Stimulated activated memory B cell treated with anti-CD40 and anti-IgM and Interleukin-4, amounts not matched to agents 10 μg/mL and 1 μg/mL and 100 μg/mL, for 72 hours (primary cell): Measurements from ENCODE around the gene SAPCD2.

Experiments
- ATAC-seq: fragments of 150-1000 bp; cut with Tn5 transposase; 2 replicates; pipeline ENCODE4 v1.10.0; 2021
- H3K27ac Mint-ChIP-seq: one replicate; pipeline ENCODE4 v1.8.0; 2022; ENCODE audit warnings: mild to moderate bottlenecking, mixed read lengths
- H3K27me3 Mint-ChIP-seq: one replicate; pipeline ENCODE4 v1.8.0; 2022; ENCODE audit warnings: mixed read lengths
- H3K36me3 Mint-ChIP-seq: one replicate; pipeline ENCODE4 v1.8.0; 2022; ENCODE audit warnings: mixed read lengths
- H3K4me1 Mint-ChIP-seq: one replicate; pipeline ENCODE4 v1.8.0; 2022; ENCODE audit warnings: mixed read lengths
- H3K4me3 Mint-ChIP-seq: one replicate; pipeline ENCODE4 v1.8.0; 2022; ENCODE audit warnings: mild to moderate bottlenecking, moderate library complexity, mixed read lengths
- H3K9me3 Mint-ChIP-seq: one replicate; pipeline ENCODE4 v1.8.0; 2022; ENCODE audit warnings: mixed read lengths

SAPCD2 gene

DNA sequence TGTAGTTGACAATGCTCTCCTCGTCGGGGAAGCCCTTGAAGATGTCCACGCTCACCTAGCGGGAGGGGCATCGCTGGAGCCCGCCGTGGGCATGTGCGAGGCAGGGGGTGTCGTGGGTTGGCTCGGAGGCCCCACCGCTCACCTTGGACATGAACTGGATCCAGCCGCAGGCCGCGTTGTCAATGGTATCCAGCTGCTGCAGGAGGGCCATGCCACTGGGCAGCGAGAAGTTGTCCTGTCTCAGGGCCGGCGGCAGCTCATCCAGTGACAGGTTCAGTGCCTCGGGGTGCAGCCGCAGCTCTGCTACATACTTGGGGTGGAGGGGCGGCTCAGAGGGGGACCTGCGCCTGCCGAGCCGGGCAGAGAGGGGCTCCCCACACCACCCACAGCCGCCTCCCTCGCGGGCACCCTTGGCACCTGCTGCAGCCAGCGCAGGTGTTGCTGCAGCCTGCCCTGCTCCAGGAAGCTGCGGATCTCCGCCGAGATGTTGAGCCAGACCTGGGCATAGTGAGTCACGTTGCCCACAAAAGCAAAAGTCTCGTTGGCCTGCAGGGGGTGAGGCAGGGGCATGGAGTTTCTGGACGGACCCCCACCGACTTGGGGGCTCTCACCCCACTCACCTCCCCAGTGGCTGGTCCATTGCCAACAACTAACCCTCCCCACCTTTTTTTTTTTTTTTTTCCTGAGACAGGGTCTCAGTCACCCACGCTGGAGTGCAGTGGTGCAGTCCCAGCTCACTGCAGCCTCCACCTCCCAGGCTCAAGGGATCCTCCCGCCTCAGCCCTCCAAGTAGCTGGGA, 51.4 kb downstream of the SAPCD2 start:
- Mint-ChIP-seq H3K27me3 (no peaks in the 10 kb centered on the region), H3K36me3 (no peaks in the 10 kb centered on the region), H3K4me1 (no peaks in the 10 kb centered on the region), H3K9me3 (peaks cover 5% of the 10 kb centered on the region), H3K4me3 (no peak overlapping the region), H3K27ac (no peak overlapping the region)
- no peak for ATAC-seq

DNA sequence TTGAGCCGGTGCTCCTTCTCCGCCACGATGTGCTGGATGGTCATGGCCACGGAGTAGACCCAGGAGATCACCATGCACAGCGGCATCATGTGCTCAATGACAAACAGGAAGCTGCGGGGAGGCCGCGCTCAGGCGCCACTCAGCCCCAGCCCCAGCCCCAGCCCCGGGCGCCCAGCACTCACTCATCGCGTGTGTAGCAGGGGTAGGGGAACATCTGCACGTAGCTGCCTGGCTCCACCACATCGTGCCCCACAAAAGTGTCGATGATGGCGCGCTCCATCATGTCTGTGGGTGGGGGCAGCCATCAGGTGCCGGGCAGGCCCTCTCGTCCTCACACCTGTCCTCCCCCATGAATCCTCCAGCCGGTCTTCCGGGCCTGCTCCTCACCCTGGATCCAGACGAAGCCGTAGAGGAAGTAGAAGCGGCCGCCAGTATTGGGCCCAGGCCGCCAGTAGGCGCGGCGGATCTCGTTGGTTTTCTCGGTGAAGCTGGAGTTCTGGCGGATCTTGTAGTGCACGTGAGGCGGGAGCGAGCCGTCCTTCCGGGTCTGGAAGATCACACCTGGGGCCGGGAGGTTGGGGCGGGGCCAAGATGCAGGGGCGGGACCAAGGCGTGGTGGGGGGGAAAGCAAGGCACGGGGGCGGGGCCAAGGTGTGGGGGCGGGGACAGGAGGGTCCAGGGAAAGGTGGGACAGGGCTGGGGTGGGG, 52.4 kb downstream of the SAPCD2 start:
- Mint-ChIP-seq H3K4me1 (no peaks in the 10 kb centered on the region), H3K27me3 (no peaks in the 10 kb centered on the region), H3K4me3 (no peak overlapping the region), H3K9me3 (peaks cover 5% of the 10 kb centered on the region), H3K36me3 (no peaks in the 10 kb centered on the region), H3K27ac (no peak overlapping the region)
- ATAC-seq, result no peak

DNA sequence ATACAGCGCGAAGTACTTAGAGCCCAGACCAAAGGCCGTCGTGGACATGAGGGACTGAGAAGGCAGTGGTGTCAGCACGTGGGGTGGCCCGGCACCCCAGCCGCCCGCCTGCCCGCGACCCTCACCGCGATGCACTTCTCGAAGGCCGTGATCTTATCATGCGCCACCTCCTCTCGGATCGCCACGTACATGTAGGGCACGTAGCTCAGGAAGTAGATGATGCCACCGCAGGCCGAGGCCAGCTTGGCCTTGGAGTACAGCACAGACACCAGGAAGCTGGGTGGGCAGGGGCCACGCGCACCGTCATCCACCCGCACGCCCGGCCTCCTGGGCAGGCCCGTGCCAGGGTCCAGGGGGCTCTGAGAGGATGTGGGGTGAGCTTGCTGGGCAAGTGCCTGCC, 53.3 kb downstream of the SAPCD2 start:
- Mint-ChIP-seq H3K36me3 (no peaks in the 10 kb centered on the region), H3K4me1 (no peaks in the 10 kb centered on the region), H3K27ac (no peak overlapping the region), H3K27me3 (no peaks in the 10 kb centered on the region), H3K4me3 (no peak overlapping the region), H3K9me3 (peaks cover 4% of the 10 kb centered on the region)
- ATAC-seq, result no peak

DNA sequence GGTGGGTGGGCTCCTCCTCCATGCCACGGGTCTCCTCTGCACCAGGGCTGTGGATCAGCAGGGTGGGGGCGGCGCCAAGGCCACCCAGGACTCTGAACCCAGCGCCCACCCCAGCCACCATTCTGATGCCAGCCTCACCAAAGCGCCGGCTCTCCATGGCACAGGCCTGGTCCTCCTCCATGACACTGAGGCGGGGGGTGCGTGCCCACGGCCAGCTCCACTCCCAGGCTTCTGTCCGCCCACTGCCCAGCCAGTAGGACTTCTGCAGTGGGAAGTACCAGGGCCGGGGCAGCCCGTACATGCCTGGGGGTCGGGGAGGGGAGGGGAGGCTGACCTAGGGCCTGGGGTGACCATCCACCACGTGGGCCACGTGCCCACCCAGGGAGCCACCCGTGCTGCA, 53.9 kb downstream of the SAPCD2 start:
- no peak for ATAC-seq
- Mint-ChIP-seq H3K27ac (no peak overlapping the region), H3K4me1 (no peaks in the 10 kb centered on the region)

DNA sequence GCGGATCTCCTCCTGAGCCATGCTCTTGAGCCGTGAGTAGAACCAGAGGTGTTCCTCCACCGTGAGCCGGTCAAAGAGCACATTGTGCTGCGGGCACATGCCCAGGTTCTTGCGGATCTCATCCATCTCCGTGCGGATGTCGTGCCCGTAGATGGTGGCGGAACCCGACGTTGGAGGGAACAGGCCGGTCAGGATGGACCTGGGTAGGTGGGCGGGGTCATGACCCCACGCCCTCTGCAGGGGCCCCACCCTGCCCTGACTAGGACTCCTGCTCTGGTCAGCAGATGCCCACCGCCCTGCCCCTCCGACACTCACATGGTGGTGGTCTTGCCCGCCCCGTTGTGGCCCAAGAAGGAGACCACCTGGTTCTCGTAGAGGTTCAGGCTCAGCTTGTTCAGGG, 54.4 kb downstream of the SAPCD2 start:
- Mint-ChIP-seq H3K4me1 (no peaks in the 10 kb centered on the region), H3K9me3 (no peaks in the 10 kb centered on the region), H3K36me3 (peaks cover 8% of the 10 kb centered on the region), H3K4me3 (no peak overlapping the region), H3K27ac (no peak overlapping the region), H3K27me3 (no peaks in the 10 kb centered on the region)
- no peak for ATAC-seq

More for the DNA sequence above, 53.9 kb downstream of the SAPCD2 start:
- Mint-ChIP-seq H3K36me3 (peaks cover 3% of the 10 kb centered on the region), H3K9me3 (no peaks in the 10 kb centered on the region), H3K4me3 (no peak overlapping the region), H3K27me3 (no peaks in the 10 kb centered on the region)

DNA sequence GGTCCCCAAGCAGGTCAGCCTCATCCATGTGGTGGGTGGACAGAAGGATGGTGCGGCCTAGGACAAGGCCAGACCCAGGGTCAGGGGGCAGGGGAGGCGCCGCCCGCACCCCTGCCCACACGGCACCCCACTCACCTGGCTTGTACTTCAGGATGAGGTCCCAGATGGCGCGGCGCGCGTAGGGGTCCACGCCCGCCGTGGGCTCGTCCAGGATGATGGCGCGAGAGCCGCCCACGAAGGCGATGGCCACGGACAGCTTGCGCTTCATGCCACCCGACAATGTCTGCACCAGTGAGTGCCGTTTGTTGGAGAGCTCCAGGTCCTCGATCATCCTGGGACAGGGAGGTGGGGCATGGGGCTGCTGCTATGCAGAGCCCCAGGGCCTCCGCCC, 54.8 kb downstream of the SAPCD2 start:
- no peak overlapping the region for H3K27ac Mint-ChIP-seq
- H3K4me3 Mint-ChIP-seq, result no peak overlapping the region
- H3K9me3 Mint-ChIP-seq, result no peaks in the 10 kb centered on the region
- H3K27me3 Mint-ChIP-seq, result no peaks in the 10 kb centered on the region
- H3K4me1 Mint-ChIP-seq, result no peaks in the 10 kb centered on the region
- no peak for ATAC-seq
- peaks cover 8% of the 10 kb centered on the region for H3K36me3 Mint-ChIP-seq

DNA sequence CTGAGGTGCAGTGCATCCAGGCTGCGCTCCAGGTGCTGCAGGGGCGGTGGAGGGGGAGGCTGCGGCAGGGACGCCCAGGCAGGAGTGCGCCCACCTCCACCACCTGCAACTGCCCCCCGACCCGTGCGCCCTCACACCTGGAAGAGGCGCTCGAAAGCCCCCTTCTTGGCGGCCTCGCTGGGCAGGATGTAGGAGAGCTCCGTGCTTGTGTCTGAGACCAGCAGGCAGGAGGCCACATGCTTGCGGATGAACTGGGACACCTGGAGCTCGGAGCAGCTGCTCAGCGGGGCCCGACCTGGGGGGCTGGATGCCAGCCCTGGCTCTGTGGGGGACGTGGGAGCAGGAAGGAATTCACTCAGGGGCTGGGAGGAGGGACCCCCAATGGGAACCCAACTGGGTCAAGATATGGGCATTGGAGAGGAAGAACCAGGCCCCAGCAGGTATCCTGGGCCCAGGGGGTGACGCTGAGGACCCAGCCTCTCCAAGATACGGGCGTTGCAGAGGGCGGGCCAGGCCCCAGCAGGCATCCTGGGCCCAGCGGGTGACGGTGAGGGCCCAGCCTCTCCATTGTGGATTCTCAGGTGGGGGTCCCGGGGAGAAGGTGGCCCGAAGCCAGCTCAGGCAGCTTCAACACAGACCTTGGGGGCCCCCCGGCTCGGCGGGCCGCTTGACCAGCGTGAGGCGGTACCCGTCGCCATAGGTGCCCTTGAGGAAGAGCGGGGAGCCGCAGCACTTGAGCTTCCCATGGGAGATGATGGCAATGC, 55.4 kb downstream of the SAPCD2 start:
- H3K4me3 Mint-ChIP-seq, result no peak overlapping the region
- H3K36me3 Mint-ChIP-seq, result peaks cover 8% of the 10 kb centered on the region
- no peak for ATAC-seq
- no peaks in the 10 kb centered on the region for H3K4me1 Mint-ChIP-seq
- H3K9me3 Mint-ChIP-seq, result no peaks in the 10 kb centered on the region
- H3K27me3 Mint-ChIP-seq, result no peaks in the 10 kb centered on the region
- no peak overlapping the region for H3K27ac Mint-ChIP-seq

DNA sequence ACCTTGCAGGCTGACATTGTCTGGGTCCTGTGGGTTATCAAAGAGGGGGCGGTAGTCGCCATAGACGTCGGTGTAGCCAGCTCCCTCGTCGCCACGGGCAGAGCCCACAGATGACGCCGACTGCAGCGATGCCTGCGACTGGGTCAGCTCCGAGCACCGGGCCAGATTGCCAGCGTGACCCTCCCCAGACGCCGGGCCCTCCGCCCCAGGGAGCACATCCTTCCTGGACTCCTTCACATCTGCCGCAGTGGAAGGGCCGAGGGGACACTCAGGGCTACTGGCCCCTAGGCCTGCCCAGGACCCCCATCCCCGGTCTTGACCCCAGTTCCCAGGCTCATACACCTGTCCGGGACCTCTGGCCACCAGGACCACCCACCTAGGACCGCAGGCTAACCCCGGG, 56.2 kb downstream of the SAPCD2 start:
- peaks cover 8% of the 10 kb centered on the region for H3K36me3 Mint-ChIP-seq
- no peak overlapping the region for H3K4me3 Mint-ChIP-seq
- H3K4me1 Mint-ChIP-seq, result no peaks in the 10 kb centered on the region
- no peaks in the 10 kb centered on the region for H3K27me3 Mint-ChIP-seq
- no peak overlapping the region for H3K27ac Mint-ChIP-seq
- ATAC-seq, result no peak
- no peaks in the 10 kb centered on the region for H3K9me3 Mint-ChIP-seq

DNA sequence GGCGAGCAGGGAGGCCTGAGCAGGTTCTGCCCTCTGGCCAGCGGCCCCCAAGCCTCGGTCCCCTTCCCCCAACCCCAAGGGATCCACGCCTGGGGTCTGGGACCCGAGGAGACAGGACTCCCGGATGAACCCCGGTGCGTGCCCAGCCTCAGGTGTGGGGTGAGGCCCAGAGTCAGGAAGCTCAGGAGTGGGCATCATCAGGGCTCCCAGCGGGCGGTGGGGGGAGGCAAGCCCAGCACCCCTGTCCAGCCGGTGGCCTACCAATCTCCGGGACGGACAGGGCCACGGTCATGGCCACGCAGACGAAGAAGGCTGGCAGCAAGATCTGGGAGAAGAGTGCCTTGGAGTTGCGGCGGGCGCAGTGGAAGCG, 56.8 kb downstream of the SAPCD2 start:
- Mint-ChIP-seq H3K27ac (no peak overlapping the region), H3K4me3 (no peak overlapping the region), H3K4me1 (no peaks in the 10 kb centered on the region), H3K27me3 (no peaks in the 10 kb centered on the region), H3K9me3 (no peaks in the 10 kb centered on the region), H3K36me3 (peaks cover 8% of the 10 kb centered on the region)
- ATAC-seq, result no peak

DNA sequence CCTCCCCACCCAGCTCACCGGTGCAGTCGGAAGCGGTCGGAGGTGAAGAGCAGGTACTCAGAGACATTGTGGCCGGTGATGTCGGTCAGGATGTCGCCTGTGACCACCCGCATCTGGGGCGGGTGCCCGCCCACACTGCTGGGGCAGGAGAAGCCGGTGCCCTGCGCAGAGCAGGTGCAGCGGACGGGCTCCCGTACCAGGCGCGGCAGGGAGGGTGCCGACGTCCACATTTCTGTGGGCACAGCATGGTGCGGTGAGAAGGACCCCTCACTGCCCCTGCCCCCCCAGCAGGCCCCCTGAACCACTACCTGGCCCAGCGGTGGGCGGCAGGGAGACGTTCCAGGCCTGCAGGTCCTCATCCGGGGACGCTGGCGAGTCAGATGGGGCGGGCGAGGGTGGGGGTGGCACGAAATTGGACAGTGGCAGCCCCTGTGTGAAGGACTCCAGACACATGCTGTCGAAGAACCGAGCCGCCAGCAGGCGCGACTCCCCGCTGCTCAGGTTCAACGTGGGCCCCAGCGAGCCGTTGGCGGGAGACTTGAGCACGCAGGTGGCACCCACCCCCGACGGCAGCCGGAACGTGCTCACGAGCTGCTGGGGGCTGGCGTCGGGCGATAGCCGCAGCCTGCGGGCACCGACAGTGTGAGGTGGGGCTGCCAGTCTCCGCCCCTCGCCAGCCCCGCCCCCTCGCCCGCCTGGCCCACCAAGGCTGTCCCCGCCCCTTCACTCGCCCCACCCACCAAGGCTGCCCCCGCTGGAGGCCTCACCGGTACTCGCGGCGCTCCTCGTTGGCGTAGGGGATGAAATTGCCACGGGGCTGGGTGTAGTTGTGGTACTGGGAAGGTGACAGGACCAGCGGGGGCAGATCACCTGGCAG, 57.4 kb downstream of the SAPCD2 start:
- no peaks in the 10 kb centered on the region for H3K9me3 Mint-ChIP-seq
- H3K4me3 Mint-ChIP-seq, result no peak overlapping the region
- no peak overlapping the region for H3K27ac Mint-ChIP-seq
- no peak for ATAC-seq
- no peaks in the 10 kb centered on the region for H3K27me3 Mint-ChIP-seq
- H3K4me1 Mint-ChIP-seq, result no peaks in the 10 kb centered on the region
- peaks cover 8% of the 10 kb centered on the region for H3K36me3 Mint-ChIP-seq
